Parathyroid adenoma (tissue), 2 donors: ENCODE measurements around the gene NBEA.

Experiments used
- H2AFZ ChIP-seq: fragments of 300-600 bp; sonication (generic); one replicate; pipeline ENCODE4 v1.7.0; 2017; ENCODE audit warnings: antibody characterized with exemption, mild to moderate bottlenecking
- H3K27ac ChIP-seq: fragments of 300-600 bp; sonication (generic); one replicate; pipeline ENCODE4 v1.7.0; 2017
- H3K27me3 ChIP-seq: fragments of 300-600 bp; sonication (generic); one replicate; pipeline ENCODE4 v1.7.0; 2017; ENCODE audit warnings: low read length; ENCODE audit not compliant: control insufficient read depth, insufficient read depth
- H3K36me3 ChIP-seq: fragments of 300-600 bp; sonication (generic); one replicate; pipeline ENCODE4 v1.7.0; 2017; ENCODE audit warnings: low read length; ENCODE audit not compliant: control insufficient read depth, insufficient read depth
- H3K4me1 ChIP-seq: fragments of 300-600 bp; sonication (generic); one replicate; pipeline ENCODE4 v1.7.0; 2017; ENCODE audit warnings: control low read depth
- H3K4me2 ChIP-seq: fragments of 300-600 bp; sonication (generic); one replicate; pipeline ENCODE4 v1.7.0; 2017; ENCODE audit warnings: low read length
- H3K4me3 ChIP-seq: fragments of 300-600 bp; sonication (generic); one replicate; pipeline ENCODE4 v1.7.0; 2017; ENCODE audit warnings: low read depth, low read length
- H3K79me2 ChIP-seq: fragments of 300-600 bp; sonication (generic); one replicate; pipeline ENCODE4 v1.7.0; 2017; ENCODE audit warnings: control low read depth
- H3K9ac ChIP-seq: fragments of 300-600 bp; sonication (generic); one replicate; pipeline ENCODE4 v1.7.0; 2017; ENCODE audit warnings: mild to moderate bottlenecking
- H3K9me3 ChIP-seq: fragments of 300-600 bp; sonication (generic); one replicate; pipeline ENCODE4 v1.7.0; 2017; ENCODE audit warnings: low read length; ENCODE audit not compliant: control insufficient read depth
- TF ChIP-seq, protein P1 (sequence below): fragments of 300-600 bp; sonication (generic); IDR thresholded peaks from one replicate; pipeline ENCODE4 v1.7.0; 2017; ENCODE audit warnings: antibody characterized with exemption, mild to moderate bottlenecking
- donor health status: primary hyperparathyroidism.

NBEA gene

GRCh38 chr13:35698911-35699576, 757.0 kb downstream of the NBEA start:
- Histone ChIP-seq H3K79me2 (no peaks in the 10 kb centered on the region), H3K36me3 (no peaks in the 10 kb centered on the region), H3K9me3 (no peaks in the 10 kb centered on the region), H2AFZ (no peak overlapping the region), H3K27ac (no peak overlapping the region), H3K9ac (no peak overlapping the region), H3K27me3 (no peaks in the 10 kb centered on the region), H3K4me1 (no peaks in the 10 kb centered on the region), H3K4me3 (no peak overlapping the region), H3K4me2 (no peak overlapping the region)
- TF ChIP-seq, protein P1, sequence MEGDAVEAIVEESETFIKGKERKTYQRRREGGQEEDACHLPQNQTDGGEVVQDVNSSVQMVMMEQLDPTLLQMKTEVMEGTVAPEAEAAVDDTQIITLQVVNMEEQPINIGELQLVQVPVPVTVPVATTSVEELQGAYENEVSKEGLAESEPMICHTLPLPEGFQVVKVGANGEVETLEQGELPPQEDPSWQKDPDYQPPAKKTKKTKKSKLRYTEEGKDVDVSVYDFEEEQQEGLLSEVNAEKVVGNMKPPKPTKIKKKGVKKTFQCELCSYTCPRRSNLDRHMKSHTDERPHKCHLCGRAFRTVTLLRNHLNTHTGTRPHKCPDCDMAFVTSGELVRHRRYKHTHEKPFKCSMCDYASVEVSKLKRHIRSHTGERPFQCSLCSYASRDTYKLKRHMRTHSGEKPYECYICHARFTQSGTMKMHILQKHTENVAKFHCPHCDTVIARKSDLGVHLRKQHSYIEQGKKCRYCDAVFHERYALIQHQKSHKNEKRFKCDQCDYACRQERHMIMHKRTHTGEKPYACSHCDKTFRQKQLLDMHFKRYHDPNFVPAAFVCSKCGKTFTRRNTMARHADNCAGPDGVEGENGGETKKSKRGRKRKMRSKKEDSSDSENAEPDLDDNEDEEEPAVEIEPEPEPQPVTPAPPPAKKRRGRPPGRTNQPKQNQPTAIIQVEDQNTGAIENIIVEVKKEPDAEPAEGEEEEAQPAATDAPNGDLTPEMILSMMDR = no peak

GRCh38 chr13:35699825-35700510, 757.9 kb downstream of the NBEA start:
- Histone ChIP-seq H3K27me3 (no peaks in the 10 kb centered on the region), H3K4me1 (no peaks in the 10 kb centered on the region), H3K4me3 (no peak overlapping the region), H2AFZ (no peak overlapping the region), H3K4me2 (no peak overlapping the region), H3K9me3 (no peaks in the 10 kb centered on the region), H3K9ac (no peak overlapping the region), H3K79me2 (no peaks in the 10 kb centered on the region), H3K27ac (no peak overlapping the region), H3K36me3 (no peaks in the 10 kb centered on the region)
- TF ChIP-seq, protein P1 = no peak

DNA sequence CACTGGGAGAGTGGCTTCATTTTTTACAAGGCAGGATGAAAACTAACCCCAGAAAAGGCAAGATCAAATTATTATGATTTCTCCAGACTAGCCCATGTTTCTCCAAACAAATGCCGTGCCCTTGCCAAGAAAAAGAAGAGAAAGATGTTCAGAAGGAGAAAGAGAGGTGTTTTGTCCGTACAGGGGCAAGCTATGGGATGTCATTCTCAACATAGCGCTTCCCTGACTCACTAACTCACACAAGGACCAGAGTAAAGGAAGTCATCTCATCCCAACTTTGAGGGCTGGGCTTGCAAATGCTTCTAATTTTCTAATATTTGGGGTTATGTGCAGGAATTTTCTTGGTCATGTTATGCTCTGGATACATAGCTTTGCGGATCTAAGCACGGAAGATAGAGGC, 758.6 kb downstream of the NBEA start:
- no peak overlapping the region for H3K9ac ChIP-seq
- no peak overlapping the region for H3K27ac ChIP-seq
- no peaks in the 10 kb centered on the region for H3K4me1 ChIP-seq
- H3K9me3 ChIP-seq = no peaks in the 10 kb centered on the region
- TF ChIP-seq, protein P1 = no peak
- H3K27me3 ChIP-seq = no peaks in the 10 kb centered on the region
- H3K36me3 ChIP-seq = no peaks in the 10 kb centered on the region
- no peak overlapping the region for H2AFZ ChIP-seq
- H3K4me3 ChIP-seq = no peak overlapping the region
- no peak overlapping the region for H3K4me2 ChIP-seq
- no peaks in the 10 kb centered on the region for H3K79me2 ChIP-seq

- no peak overlapping the region for H3K4me3 ChIP-seq
- H3K9ac ChIP-seq = no peak overlapping the region
- H3K27me3 ChIP-seq = no peaks in the 10 kb centered on the region
- TF ChIP-seq, protein P1 = no peak
- H3K4me1 ChIP-seq = no peaks in the 10 kb centered on the region
- H3K36me3 ChIP-seq = no peaks in the 10 kb centered on the region
- H3K9me3 ChIP-seq = no peaks in the 10 kb centered on the region
- H3K4me2 ChIP-seq = no peak overlapping the region
- no peak overlapping the region for H2AFZ ChIP-seq
- no peak overlapping the region for H3K27ac ChIP-seq
- H3K79me2 ChIP-seq = no peaks in the 10 kb centered on the region
Measured at GRCh38 chr13:35702316-35702715, 760.2 kb downstream of the NBEA start.

GRCh38 chr13:35703061-35703460, 761.0 kb downstream of the NBEA start:
- Histone ChIP-seq H2AFZ (no peak overlapping the region), H3K4me3 (no peak overlapping the region), H3K4me1 (no peaks in the 10 kb centered on the region), H3K27me3 (no peaks in the 10 kb centered on the region), H3K36me3 (no peaks in the 10 kb centered on the region), H3K79me2 (no peaks in the 10 kb centered on the region), H3K4me2 (no peak overlapping the region), H3K9ac (no peak overlapping the region), H3K9me3 (no peaks in the 10 kb centered on the region), H3K27ac (no peak overlapping the region)
- TF ChIP-seq, protein P1 = no peak
